ENCODE results near the gene INO80D. TPM values are rescaled to one million over a fixed set of nuclear protein-coding genes. Genes with fewer than 3 reads are reported as not detected.

INO80D gene
- polyA plus RNA-seq, 1 experiment = 3.3 TPM

GRCh38 chr2:206092297-206092696, 6.3 kb upstream of the INO80D start:
- CTCF ChIA-PET = no interaction called here
- H3K4me3 ChIP-seq (ENCODE audit: low read depth, low read length) = no peak overlapping the region
- H3K27me3 ChIP-seq (ENCODE audit: control insufficient read depth, insufficient read depth, low read length) = no peaks in the 10 kb centered on the region
- POLR2A ChIA-PET = no interaction called here
- no peak for TF ChIP-seq CTCF (IDR thresholded peaks at IDR 0.05; ENCODE audit: insufficient read depth, low read depth, low read length)
- no peak for DNase-seq (ENCODE audit: low read depth)
- H3K36me3 ChIP-seq (ENCODE audit: control insufficient read depth, insufficient read depth, low read length) = no peaks in the 10 kb centered on the region; the same call in 1 of the 2 replicates

GRCh38 chr2:206088248-206088647, 2.3 kb upstream of the INO80D start:
- H3K27me3 ChIP-seq (ENCODE audit: control insufficient read depth, insufficient read depth, low read length) = no peaks in the 10 kb centered on the region
- no peak overlapping the region for H3K4me3 ChIP-seq (ENCODE audit: low read depth, low read length)
- ChIA-PET CTCF (interaction anchor here (0.7 to 1.8 kb wide), 3 partner anchors 9 to 56 kb away, joined by 3 to 5 read pairs (median 4); no protein-coding TSS in a partner anchor), POLR2A (no interaction called here)
- no peak for DNase-seq (ENCODE audit: low read depth)
- H3K36me3 ChIP-seq (ENCODE audit: control insufficient read depth, insufficient read depth, low read length) = no peaks in the 10 kb centered on the region
- no peak for TF ChIP-seq CTCF (IDR thresholded peaks at IDR 0.05; ENCODE audit: insufficient read depth, low read depth, low read length)

- Histone ChIP-seq H3K4me3 (ENCODE audit: low read depth, low read length) (peak overlapping the region; percentile 53), H3K36me3 (ENCODE audit: control insufficient read depth, insufficient read depth, low read length) (no peaks in the 10 kb centered on the region), H3K27me3 (ENCODE audit: control insufficient read depth, insufficient read depth, low read length) (no peaks in the 10 kb centered on the region)
- no peak for TF ChIP-seq CTCF (IDR thresholded peaks at IDR 0.05; ENCODE audit: insufficient read depth, low read depth, low read length)
- ChIA-PET CTCF (interaction anchor here (1.0 to 1.8 kb wide), 4 partner anchors 10 to 16 kb away, joined by 3 read pairs; no protein-coding TSS in a partner anchor), POLR2A (interaction anchor here (0.7 to 1.0 kb wide), 2 partner anchors 126 to 939 kb away, joined by 3 read pairs; a partner anchor contains a TSS)
- no peak for DNase-seq (ENCODE audit: low read depth)
Measured at GRCh38 chr2:206086716-206087350, 859 bp upstream of the INO80D start.

- CTCF ChIA-PET = interaction anchor here (0.6 to 1.2 kb wide), 3 partner anchors 11 to 16 kb away, joined by 3 to 5 read pairs (median 3); no protein-coding TSS in a partner anchor
- H3K36me3 ChIP-seq (ENCODE audit: control insufficient read depth, insufficient read depth, low read length) = no peaks in the 10 kb centered on the region
- POLR2A ChIA-PET = interaction anchor here (1.0 kb wide), 1 partner anchor 128 kb away, joined by 3 read pairs; a partner anchor contains a TSS
- DNase-seq (ENCODE audit: low read depth) = no peak
- H3K27me3 ChIP-seq (ENCODE audit: control insufficient read depth, insufficient read depth, low read length) = no peaks in the 10 kb centered on the region
- no peak for TF ChIP-seq CTCF (IDR thresholded peaks at IDR 0.05; ENCODE audit: insufficient read depth, low read depth, low read length)
- H3K4me3 ChIP-seq (ENCODE audit: low read depth, low read length) = peak overlapping the region; percentile 53
Measured at GRCh38 chr2:206084870-206085741, 868 bp downstream of the INO80D start.

GRCh38 chr2:206084439-206084869, 1.5 kb downstream of the INO80D start:
- DNase-seq (ENCODE audit: low read depth) = peak; percentile 52
- Histone ChIP-seq H3K4me3 (ENCODE audit: low read depth, low read length) (peak overlapping the region; percentile 53), H3K36me3 (ENCODE audit: control insufficient read depth, insufficient read depth, low read length) (no peaks in the 10 kb centered on the region), H3K27me3 (ENCODE audit: control insufficient read depth, insufficient read depth, low read length) (no peaks in the 10 kb centered on the region)
- CTCF ChIA-PET = no interaction called here
- TF ChIP-seq CTCF (IDR thresholded peaks at IDR 0.05; ENCODE audit: insufficient read depth, low read depth, low read length) = no peak
- POLR2A ChIA-PET = interaction anchor here (0.6 kb wide), 1 partner anchor 1155 kb away, joined by 3 read pairs; no protein-coding TSS in a partner anchor
